GM12874 (cell line): ENCODE results near the gene DUSP12.

ENCODE experiments used
- CTCF ChIP-seq: IDR thresholded peaks from 2 replicates; pipeline ENCODE4 v1.5.1; 2011; ENCODE audit warnings: low read depth, mild to moderate bottlenecking, control low read depth, low read length, moderate library complexity; ENCODE audit not compliant: insufficient read depth

The DUSP12 gene

GRCh38 chr1:161791904-161792655, 42.5 kb downstream of the DUSP12 start:
- no peak for TF ChIP-seq CTCF

- peak; percentile 28; the same call in 1 of the 2 replicates for TF ChIP-seq CTCF
These were observed 43.2 kb downstream of the DUSP12 start for GRCh38 chr1:161792740-161793139.

GRCh38 chr1:161799792-161800191, 50.2 kb downstream of the DUSP12 start:
- TF ChIP-seq CTCF: no peak

- TF ChIP-seq CTCF: no peak
These were observed 52.4 kb downstream of the DUSP12 start for GRCh38 chr1:161801955-161802354.

GRCh38 chr1:161803181-161803580, 53.6 kb downstream of the DUSP12 start:
- no peak for TF ChIP-seq CTCF

- TF ChIP-seq CTCF: no peak
These were observed 56.0 kb downstream of the DUSP12 start for GRCh38 chr1:161805399-161806197.
